ENCODE data around the gene CX3CL1.

- TF ChIP-seq, protein P1, sequence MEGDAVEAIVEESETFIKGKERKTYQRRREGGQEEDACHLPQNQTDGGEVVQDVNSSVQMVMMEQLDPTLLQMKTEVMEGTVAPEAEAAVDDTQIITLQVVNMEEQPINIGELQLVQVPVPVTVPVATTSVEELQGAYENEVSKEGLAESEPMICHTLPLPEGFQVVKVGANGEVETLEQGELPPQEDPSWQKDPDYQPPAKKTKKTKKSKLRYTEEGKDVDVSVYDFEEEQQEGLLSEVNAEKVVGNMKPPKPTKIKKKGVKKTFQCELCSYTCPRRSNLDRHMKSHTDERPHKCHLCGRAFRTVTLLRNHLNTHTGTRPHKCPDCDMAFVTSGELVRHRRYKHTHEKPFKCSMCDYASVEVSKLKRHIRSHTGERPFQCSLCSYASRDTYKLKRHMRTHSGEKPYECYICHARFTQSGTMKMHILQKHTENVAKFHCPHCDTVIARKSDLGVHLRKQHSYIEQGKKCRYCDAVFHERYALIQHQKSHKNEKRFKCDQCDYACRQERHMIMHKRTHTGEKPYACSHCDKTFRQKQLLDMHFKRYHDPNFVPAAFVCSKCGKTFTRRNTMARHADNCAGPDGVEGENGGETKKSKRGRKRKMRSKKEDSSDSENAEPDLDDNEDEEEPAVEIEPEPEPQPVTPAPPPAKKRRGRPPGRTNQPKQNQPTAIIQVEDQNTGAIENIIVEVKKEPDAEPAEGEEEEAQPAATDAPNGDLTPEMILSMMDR (IDR thresholded peaks at IDR 0.05) = no peak
- TF ChIP-seq POLR2AphosphoS5 (IDR thresholded peaks at IDR 0.05) = peak in 1 of 3 donors; percentile 68
These were observed 30.6 kb upstream of the CX3CL1 start for GRCh38 chr16:57341441-57342303.

All from breast epithelium (tissue), 3 donors.